Measurements from ENCODE around the gene PCDH1. TPM values are rescaled to one million over a fixed set of nuclear protein-coding genes. Genes with fewer than 3 reads are reported as not detected.

PCDH1 gene
- total and polyA plus RNA-seq, 2 donors (not counting 3 experiments of a cell fraction or from before 2014, with no cell fraction given), result 113 to 136 TPM

DNA sequence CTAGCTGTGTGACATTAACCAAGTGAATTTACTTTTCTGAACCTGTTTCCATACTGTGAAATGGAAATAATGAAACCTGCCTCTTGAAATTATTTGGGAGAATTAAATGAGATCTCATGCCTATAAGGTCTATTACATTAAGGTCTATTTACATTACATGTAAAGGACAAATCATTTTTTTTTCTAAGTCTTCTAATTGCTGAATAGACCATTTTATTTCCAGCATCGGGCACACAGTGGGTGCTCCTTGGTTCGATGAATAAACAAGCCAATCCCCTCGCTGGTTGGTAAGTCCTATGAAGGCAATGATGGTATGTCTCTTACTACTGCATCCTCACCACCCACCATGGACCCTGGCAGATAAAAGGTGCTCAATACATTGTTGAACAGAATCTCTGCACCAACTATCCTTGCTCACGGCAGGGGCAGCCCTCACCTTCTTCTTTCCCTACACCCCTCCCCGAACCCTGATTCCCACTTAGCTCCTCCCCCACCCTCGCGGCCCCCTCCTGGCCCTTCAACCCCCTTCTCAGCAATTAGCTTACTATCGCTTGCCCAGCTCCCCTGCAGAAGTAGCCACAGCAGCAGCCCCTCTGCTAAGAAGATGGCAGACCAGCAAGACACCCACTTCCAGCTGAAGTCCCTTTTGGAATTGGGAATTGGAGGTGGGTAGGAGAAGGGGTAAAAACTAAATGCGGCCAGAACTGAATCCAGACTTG lies 3.0 kb downstream of the PCDH1 start:
- Histone ChIP-seq H4K20me1 (replicated peaks; ENCODE audit: control insufficient read depth, extremely low read depth, insufficient read depth, low read length) (no peaks in the 10 kb centered on the region), H3K4me3 (replicated peaks in 1 of 3; ENCODE audit: insufficient read depth in 1 of 3, low read depth in 1 of 3, low read length in 3 of 3) (peak overlapping the region; percentile 32 to 65 (median 59)), H3K9ac (replicated peaks; ENCODE audit: extremely low read depth, insufficient read depth, low read length) (peak overlapping the region; percentile 68), H3K9me3 (replicated peaks; ENCODE audit: control insufficient read depth, insufficient read depth, low read length) (no peaks in the 10 kb centered on the region), H3K27ac (ENCODE audit: insufficient read depth, low read depth, low read length) (no peak overlapping the region), H3K79me2 (ENCODE audit: control insufficient read depth, insufficient read depth, low read length) (peaks cover 72% of the 10 kb centered on the region), H3K4me1 (ENCODE audit: control insufficient read depth, extremely low read depth, insufficient read depth, low read length) (peaks cover 43% of the 10 kb centered on the region), H3K27me3 (ENCODE audit: control insufficient read depth in 2 of 2, insufficient read depth in 2 of 2, low read length in 2 of 2) (peaks cover 0 to 3% of the 10 kb centered on the region in 2 experiments), H3K4me2 (ENCODE audit: insufficient read depth, low read length) (peak overlapping the region; percentile 40), H3K9me1 (replicated peaks; ENCODE audit: control insufficient read depth, extremely low read depth, insufficient read depth, low read length) (no peaks in the 10 kb centered on the region), H3K36me3 (ENCODE audit: control insufficient read depth in 2 of 2, extremely low read depth in 1 of 2, insufficient read depth in 2 of 2, low read length in 2 of 2) (peaks cover 0 to 2% of the 10 kb centered on the region in 2 experiments), H2AFZ (ENCODE audit: low read depth, low read length) (no peak overlapping the region)
- DNase-seq (ENCODE audit: low read depth, low spot score) (no peak), FAIRE-seq (peak; percentile 8)
- BruUV-seq (replicated peaks), result no TSS peak
- TF ChIP-seq MYC (IDR thresholded peaks at IDR 0.05; ENCODE audit: low read depth, low read length), result no peak
- TF ChIP-seq EZH2 (IDR thresholded peaks at IDR 0.05; ENCODE audit: borderline replicate concordance, low read depth, low read length, severe bottlenecking), result no peak
- TF ChIP-seq, protein P1, sequence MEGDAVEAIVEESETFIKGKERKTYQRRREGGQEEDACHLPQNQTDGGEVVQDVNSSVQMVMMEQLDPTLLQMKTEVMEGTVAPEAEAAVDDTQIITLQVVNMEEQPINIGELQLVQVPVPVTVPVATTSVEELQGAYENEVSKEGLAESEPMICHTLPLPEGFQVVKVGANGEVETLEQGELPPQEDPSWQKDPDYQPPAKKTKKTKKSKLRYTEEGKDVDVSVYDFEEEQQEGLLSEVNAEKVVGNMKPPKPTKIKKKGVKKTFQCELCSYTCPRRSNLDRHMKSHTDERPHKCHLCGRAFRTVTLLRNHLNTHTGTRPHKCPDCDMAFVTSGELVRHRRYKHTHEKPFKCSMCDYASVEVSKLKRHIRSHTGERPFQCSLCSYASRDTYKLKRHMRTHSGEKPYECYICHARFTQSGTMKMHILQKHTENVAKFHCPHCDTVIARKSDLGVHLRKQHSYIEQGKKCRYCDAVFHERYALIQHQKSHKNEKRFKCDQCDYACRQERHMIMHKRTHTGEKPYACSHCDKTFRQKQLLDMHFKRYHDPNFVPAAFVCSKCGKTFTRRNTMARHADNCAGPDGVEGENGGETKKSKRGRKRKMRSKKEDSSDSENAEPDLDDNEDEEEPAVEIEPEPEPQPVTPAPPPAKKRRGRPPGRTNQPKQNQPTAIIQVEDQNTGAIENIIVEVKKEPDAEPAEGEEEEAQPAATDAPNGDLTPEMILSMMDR (IDR thresholded peaks at IDR 0.05; ENCODE audit: extremely low read depth in 1 of 2, insufficient read depth in 1 of 2, low read depth in 1 of 2, low read length in 2 of 2), result no peak
- TF ChIP-seq, protein P2, sequence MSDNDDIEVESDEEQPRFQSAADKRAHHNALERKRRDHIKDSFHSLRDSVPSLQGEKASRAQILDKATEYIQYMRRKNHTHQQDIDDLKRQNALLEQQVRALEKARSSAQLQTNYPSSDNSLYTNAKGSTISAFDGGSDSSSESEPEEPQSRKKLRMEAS (IDR thresholded peaks at IDR 0.05; ENCODE audit: insufficient read depth, insufficient read length), result no peak
- no peak for TF ChIP-seq JUN (IDR thresholded peaks at IDR 0.05; ENCODE audit: borderline replicate concordance, insufficient read depth, insufficient read length, low read depth)
- no peak for TF ChIP-seq POLR2AphosphoS5 (IDR thresholded peaks at IDR 0.05; ENCODE audit: insufficient read depth, low read depth, low read length)
- no peak for TF ChIP-seq GATA2 (IDR thresholded peaks at IDR 0.05; ENCODE audit: insufficient read depth, insufficient read length, low read depth, low read length)
- TF ChIP-seq FOS (IDR thresholded peaks at IDR 0.05; ENCODE audit: borderline replicate concordance, insufficient read depth, low read length), result no peak
- TF ChIP-seq POLR2A (IDR thresholded peaks at IDR 0.05; ENCODE audit: low read depth, low read length), result no peak
- CTCF ChIA-PET, result interaction anchor here (1.0 to 8.4 kb wide), 3 partner anchors 69 to 120 kb away, joined by 3 to 217 read pairs (median 4); partner anchors contain the start of gene RNF14
- dilution Hi-C loops (cut with MboI; ENCODE audit: extremely low pct_ligation_motif_present, low sequenced_read_pairs), result loop anchor here (25.0 kb wide), 1 partner anchor 138 kb away; no protein-coding TSS in a partner anchor
- intact Hi-C loops (cut with micrococcal nuclease), result loop anchor here (5.0 kb wide), 1 partner anchor 38 kb away; no protein-coding TSS in a partner anchor
- POLR2A ChIA-PET, result no interaction called here
